ENCODE measurements around the gene EFCAB11. TPM values are rescaled to one million over a fixed set of nuclear protein-coding genes. Genes with fewer than 3 reads are reported as not detected.

EFCAB11 gene
- total and polyA plus RNA-seq, 2 of the 8 experiments (the other 6 are each of a cell fraction or from before 2014, with no cell fraction given): 6.8 to 12.8 TPM

DNA sequence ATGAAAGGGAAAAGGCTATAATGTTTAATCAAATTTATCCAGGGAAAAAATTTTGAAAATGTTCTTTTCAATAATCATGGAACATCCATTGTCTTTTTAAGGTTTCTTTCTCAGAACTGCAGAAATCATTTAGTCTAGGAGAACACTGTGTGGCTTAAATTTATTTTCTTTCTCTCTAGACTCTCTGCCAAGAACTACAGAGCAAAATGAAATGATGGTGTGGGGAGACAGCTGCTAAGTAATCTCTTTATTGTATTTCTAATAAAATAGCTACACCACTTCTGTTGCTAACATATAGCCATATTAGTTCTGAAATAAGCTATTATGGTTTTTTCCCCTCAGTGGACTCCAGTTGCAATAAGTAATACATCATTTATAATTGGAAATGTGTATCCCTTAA, 120.9 kb downstream of the EFCAB11 start:
- no peaks in the 10 kb centered on the region; the same call in 1 of the 2 replicates for H3K79me1 ChIP-seq (ENCODE audit: low read depth, low read length)
- CTCF ChIA-PET (ENCODE audit: partially characterized antibody): interaction anchor here (0.6 to 1.1 kb wide), 2 partner anchors 16 to 35 kb away, joined by 3 read pairs; no protein-coding TSS in a partner anchor
- H3K14ac ChIP-seq (ENCODE audit: insufficient read length): no peak overlapping the region
- H4K91ac ChIP-seq (replicated peaks; ENCODE audit: insufficient read length, low read length): no peak overlapping the region
- H2BK20ac ChIP-seq (ENCODE audit: low read length): no peak overlapping the region
- H3K4ac ChIP-seq (replicated peaks; ENCODE audit: insufficient read length, low read depth, low read length): no peak overlapping the region
- no peak overlapping the region for H2BK15ac ChIP-seq (ENCODE audit: low read length)
- no peak overlapping the region for H2BK120ac ChIP-seq (replicated peaks; ENCODE audit: low read depth, low read length)
- H3K18ac ChIP-seq (ENCODE audit: extremely low read depth, low read length): no peak overlapping the region
- H2BK5ac ChIP-seq (ENCODE audit: low read depth, low read length): no peak overlapping the region
- DNase-seq (ENCODE audit: low read depth in 1 of 2, low spot score in 2 of 2) (no peak), FAIRE-seq (no peak)
- H3K9ac ChIP-seq (replicated peaks in 1 of 4; ENCODE audit: extremely low read depth in 1 of 4, low read depth in 3 of 4, low read length in 3 of 4): no peak overlapping the region
- H3K4me2 ChIP-seq (ENCODE audit: insufficient read depth in 1 of 2, low read depth in 2 of 2, low read length in 2 of 2): no peak overlapping the region
- POLR2A ChIA-PET (ENCODE audit: partially characterized antibody): no interaction called here
- H2AFZ ChIP-seq (ENCODE audit: low read length): no peak overlapping the region
- H3K27ac ChIP-seq (ENCODE audit: low read depth, low read length): no peak overlapping the region
- no peaks in the 10 kb centered on the region for H3K27me3 ChIP-seq (replicated peaks in 1 of 4; ENCODE audit: control insufficient read depth in 3 of 4, extremely low read depth in 1 of 4, insufficient read depth in 3 of 4, low read length in 3 of 4)
- H3K56ac ChIP-seq (replicated peaks; ENCODE audit: insufficient read length, low read depth, low read length): no peak overlapping the region
- no peaks in the 10 kb centered on the region for H3K36me3 ChIP-seq (ENCODE audit: control insufficient read depth in 2 of 4, insufficient read depth in 4 of 4, low read length in 3 of 4)
- no peak overlapping the region for H3K4me3 ChIP-seq (ENCODE audit: extremely low read depth in 1 of 4, insufficient read depth in 2 of 4, low read depth in 3 of 4, low read length in 4 of 4)
- no peaks in the 10 kb centered on the region for H4K20me1 ChIP-seq (replicated peaks in 1 of 2; ENCODE audit: control insufficient read depth in 1 of 2, insufficient read depth in 2 of 2, low read length in 2 of 2)
- H4K5ac ChIP-seq (ENCODE audit: insufficient read length, low read depth, low read length): no peak overlapping the region
- H3K23ac ChIP-seq (ENCODE audit: insufficient read length): no peak overlapping the region
- no peaks in the 10 kb centered on the region for H3K79me2 ChIP-seq (ENCODE audit: control insufficient read depth in 1 of 2, insufficient read depth in 2 of 2, low read length in 2 of 2)
- no peaks in the 10 kb centered on the region for H3K23me2 ChIP-seq (ENCODE audit: low read depth, low read length)
- no peak overlapping the region for H2BK12ac ChIP-seq (ENCODE audit: low read depth, low read length)
- H4K8ac ChIP-seq (ENCODE audit: extremely low read depth, insufficient read depth, low read length): no peak overlapping the region
- TF ChIP-seq EZH2 (IDR thresholded peaks at IDR 0.05; ENCODE audit: low read depth, low read length, severe bottlenecking): no peak
- TF ChIP-seq SIRT6 (IDR thresholded peaks at IDR 0.05; ENCODE audit: low read length): no peak
- no peak for TF ChIP-seq POLR2A (IDR thresholded peaks at IDR 0.05; ENCODE audit: control extremely low read depth in 1 of 2, low read depth in 2 of 2, low read length in 2 of 2)
- no peak for TF ChIP-seq JUND (IDR thresholded peaks at IDR 0.05; ENCODE audit: low read length)
- no peak for TF ChIP-seq EGR1 (IDR thresholded peaks at IDR 0.05; ENCODE audit: borderline replicate concordance, low read depth, low read length)
- no peak for TF ChIP-seq GABPA (IDR thresholded peaks at IDR 0.05; ENCODE audit: borderline replicate concordance, insufficient read depth, low read length)
- no peak for TF ChIP-seq CTBP2 (IDR thresholded peaks at IDR 0.05; ENCODE audit: borderline replicate concordance, insufficient read depth, insufficient read length, low read length)
- TF ChIP-seq KDM4A (IDR thresholded peaks at IDR 0.05; ENCODE audit: low read depth, low read length, severe bottlenecking): no peak
- TF ChIP-seq SP4 (IDR thresholded peaks at IDR 0.05; ENCODE audit: low read length): no peak
- TF ChIP-seq RBBP5 (IDR thresholded peaks at IDR 0.05; ENCODE audit: borderline replicate concordance, low read depth, low read length): no peak
- TF ChIP-seq ZNF274 (IDR thresholded peaks at IDR 0.05; ENCODE audit: borderline replicate concordance, extremely low read depth, low read length): no peak
- no peak overlapping the region for H2AK5ac ChIP-seq (ENCODE audit: low read depth, low read length)
- H3K9me3 ChIP-seq (ENCODE audit: insufficient read depth in 2 of 2, low read depth in 1 of 2, low read length in 1 of 2): no peaks in the 10 kb centered on the region
- peaks cover 2 to 9% (median 4%) of the 10 kb centered on the region in 4 experiments; a peak in 6 of 7 replicates for H3K4me1 ChIP-seq (replicated peaks in 1 of 4; ENCODE audit: control insufficient read depth in 3 of 4, insufficient read depth in 4 of 4, low read length in 3 of 4)
